ENCODE data around the gene MAPT.

MAPT gene

DNA sequence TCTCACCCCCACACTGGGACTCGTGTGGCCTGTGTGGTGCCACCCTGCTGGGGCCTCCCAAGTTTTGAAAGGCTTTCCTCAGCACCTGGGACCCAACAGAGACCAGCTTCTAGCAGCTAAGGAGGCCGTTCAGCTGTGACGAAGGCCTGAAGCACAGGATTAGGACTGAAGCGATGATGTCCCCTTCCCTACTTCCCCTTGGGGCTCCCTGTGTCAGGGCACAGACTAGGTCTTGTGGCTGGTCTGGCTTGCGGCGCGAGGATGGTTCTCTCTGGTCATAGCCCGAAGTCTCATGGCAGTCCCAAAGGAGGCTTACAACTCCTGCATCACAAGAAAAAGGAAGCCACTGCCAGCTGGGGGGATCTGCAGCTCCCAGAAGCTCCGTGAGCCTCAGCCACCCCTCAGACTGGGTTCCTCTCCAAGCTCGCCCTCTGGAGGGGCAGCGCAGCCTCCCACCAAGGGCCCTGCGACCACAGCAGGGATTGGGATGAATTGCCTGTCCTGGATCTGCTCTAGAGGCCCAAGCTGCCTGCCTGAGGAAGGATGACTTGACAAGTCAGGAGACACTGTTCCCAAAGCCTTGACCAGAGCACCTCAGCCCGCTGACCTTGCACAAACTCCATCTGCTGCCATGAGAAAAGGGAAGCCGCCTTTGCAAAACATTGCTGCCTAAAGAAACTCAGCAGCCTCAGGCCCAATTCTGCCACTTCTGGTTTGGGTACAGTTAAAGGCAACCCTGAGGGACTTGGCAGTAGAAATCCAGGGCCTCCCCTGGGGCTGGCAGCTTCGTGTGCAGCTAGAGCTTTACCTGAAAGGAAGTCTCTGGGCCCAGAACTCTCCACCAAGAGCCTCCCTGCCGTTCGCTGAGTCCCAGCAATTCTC lies 132.1 kb downstream of the MAPT start:
- no peak for DNase-seq (ENCODE audit: low read depth in 2 of 2, low spot score in 1 of 2)

GRCh38 chr17:46027048-46027975 lies 133.0 kb downstream of the MAPT start:
- no peak for DNase-seq (ENCODE audit: low read depth in 2 of 2, low spot score in 1 of 2)

- DNase-seq (ENCODE audit: low read depth in 2 of 2, low spot score in 1 of 2) = no peak
Observed at GRCh38 chr17:46027976-46028325, 133.6 kb downstream of the MAPT start.

DNA sequence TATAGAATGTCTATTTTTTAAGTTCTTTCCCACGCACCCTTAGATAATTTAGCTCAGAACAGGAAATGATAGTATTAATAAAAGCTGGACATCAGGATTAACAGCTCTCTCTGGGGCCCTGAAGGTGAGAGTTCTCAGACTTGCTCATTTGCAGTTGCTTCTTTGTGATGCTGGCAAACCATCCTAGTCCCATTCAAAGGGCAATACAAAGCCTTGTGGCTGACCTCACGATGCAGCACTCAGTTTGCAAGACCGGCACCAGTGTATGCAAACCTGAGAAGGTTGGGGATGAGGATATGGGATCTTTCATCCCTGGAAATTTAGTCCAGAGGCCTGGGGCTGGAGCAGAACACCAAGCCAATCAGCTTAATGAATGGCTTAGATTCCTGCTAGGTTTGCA lies 134.0 kb downstream of the MAPT start:
- DNase-seq (ENCODE audit: low read depth in 2 of 2, low spot score in 1 of 2) = no peak

DNA sequence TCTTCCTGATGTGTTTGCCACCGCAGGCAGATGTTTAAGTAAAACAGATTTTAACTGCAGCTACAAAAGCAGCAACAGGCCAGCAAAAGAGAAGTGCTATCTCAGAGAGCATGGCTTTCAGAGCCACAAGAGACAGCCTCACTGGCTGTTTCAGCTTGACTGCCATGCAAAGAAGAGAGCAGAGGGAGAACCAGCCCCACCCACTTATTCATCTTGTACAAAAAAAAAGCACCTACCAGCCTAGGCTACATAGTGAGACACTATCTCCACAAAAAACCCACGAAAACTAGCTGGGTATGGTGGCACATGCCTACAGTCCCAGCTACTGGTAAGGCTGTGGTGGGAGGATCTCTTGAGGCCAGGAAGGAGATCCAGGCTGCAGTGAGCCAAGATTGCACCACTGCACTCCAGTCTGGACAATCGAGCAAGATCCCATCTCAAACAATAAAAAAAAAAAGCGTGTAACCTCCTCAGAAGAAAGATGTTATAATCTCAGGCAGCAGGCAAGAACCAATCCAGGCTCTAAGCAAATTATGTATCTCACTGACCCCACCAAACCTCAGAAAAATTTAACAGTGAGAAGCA lies 134.7 kb downstream of the MAPT start:
- DNase-seq (ENCODE audit: low read depth in 2 of 2, low spot score in 1 of 2) = no peak

DNA sequence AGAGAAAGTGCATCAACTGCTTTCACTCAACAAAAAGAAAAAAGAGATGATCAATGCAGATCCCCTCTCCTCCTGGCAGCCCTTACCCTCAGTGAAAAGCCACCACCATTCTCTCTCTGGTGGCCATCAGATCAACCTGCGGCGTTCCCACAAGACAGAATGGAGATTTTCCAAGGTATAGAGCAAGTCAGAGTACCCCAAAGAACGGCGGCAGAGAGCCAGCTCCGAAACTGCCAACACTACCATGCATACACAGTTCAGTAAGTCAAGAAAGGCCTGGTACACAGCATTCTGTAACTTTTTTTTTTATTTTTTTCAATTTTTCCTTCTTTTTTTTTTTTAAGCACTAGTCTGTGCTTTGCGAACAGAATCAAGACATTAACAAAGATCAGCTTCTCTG lies 135.3 kb downstream of the MAPT start:
- DNase-seq (ENCODE audit: low read depth in 2 of 2, low spot score in 1 of 2) = no peak

GRCh38 chr17:46030752-46031151 lies 136.4 kb downstream of the MAPT start:
- DNase-seq (ENCODE audit: low read depth in 2 of 2, low spot score in 1 of 2) = no peak

DNA sequence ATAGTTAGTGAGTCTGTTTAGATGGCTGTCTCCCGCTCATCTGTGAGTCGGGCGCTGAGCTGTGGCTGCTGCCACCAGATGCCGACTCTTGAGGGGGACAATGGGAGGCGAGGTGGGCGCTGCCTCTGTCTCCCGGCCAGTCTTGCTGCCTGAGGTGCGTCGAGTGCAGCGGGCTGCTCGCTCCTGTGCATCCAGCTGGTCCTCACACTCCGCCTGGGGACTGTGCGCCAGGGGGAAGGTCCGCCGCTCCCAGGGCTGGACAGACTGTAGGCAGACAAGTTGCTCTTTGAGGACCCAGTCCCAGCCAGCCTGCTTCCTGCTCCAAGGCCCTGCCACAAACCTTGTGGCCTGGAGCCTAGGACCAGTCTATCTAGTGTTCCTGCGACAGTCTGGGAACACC lies 137.1 kb downstream of the MAPT start:
- no peak for DNase-seq (ENCODE audit: low read depth in 2 of 2, low spot score in 1 of 2)

DNA sequence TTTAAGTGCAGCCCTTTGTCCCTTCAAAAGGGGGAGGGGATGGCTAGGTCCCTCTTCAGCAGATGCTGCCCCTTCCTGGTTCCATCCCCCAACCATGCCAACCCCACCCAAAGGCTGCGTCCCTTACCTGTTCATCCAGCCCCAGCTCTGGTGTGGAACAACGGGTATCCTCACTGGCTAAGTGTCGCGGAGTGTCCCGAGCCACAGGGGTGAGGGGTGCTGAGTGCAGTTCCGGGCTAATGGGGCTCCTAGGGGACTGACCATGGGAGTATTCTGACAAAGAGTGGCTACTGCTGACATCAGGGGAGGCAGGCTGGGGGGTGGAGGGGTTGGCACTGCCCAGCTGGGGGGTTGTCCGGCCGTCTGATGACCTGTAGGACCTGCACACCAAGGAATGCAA lies 137.6 kb downstream of the MAPT start:
- no peak for DNase-seq (ENCODE audit: low read depth in 2 of 2, low spot score in 1 of 2)

DNA sequence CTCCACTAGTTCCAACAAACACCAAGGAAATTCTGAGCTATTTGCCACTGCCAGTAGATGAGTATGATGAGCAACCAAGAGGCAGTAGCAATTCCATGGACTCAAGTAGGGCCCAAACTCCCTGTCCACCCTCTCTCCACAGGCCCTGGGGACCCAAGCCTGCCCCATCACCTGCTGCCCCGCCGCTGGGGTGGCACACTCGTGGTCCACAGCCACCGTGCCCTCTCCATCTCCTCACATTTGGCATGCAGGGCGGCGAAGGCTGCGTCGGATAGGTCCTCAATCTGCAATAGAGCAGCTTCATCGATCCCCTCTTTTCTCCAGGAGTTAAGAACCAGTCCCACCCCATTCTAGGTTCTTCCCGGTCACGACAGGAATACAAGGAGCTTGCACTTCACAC lies 138.6 kb downstream of the MAPT start:
- DNase-seq (ENCODE audit: low read depth in 2 of 2, low spot score in 1 of 2) = no peak

- DNase-seq (ENCODE audit: low read depth in 2 of 2, low spot score in 1 of 2) = no peak
Observed at GRCh38 chr17:46033392-46033791, 139.0 kb downstream of the MAPT start.

DNA sequence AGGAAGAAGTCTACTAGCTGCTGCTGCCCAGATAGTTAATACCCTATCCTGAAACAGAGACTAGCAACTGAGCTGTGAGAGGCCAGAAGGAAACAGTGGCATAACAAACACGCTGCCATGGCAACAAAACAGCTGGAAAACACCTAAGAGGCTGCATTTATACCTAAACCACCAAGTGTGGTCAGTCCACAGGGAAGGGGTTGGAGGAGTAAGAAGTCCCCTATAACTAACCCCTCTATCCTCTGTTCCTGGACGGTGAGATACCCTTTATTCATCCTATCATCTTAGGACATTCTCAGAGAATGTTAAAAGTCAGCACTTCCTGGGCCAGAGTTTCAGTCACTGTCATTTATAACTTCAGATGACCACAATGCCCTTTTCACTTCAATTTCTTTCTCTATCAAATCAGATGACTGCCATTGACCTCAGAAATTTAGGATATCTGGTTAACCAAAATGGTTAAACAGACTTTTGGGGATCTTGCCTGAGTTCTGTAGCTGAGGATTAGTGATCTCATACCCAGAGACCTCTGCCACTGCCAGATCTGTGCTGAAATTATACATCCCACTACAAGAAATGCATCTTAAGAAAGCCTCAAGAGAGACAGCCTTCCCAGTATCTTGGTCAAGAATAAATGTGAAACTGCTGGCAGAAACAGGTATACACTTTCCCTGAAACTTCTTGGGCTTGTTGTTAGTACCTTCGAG lies 140.9 kb downstream of the MAPT start:
- no peak for DNase-seq (ENCODE audit: low read depth in 2 of 2, low spot score in 1 of 2)

DNA sequence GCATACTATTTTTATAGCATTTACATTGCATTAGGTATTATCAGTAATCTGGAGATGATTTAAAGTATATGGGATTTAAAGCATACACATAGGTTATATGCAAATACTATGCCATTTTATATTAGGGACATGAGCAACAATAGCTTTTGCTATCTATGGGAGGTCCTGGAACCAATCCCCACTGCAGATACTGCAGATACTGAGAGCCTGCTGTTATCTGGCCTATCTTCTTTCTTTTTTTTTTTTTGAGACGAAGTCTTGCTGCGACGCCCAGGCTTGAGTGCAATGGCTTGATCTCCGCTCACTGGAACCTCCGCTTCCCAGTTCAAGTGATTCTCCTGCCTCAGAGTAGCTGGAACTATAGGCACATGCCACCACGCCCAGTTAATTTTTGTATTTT lies 142.1 kb downstream of the MAPT start:
- no peak for DNase-seq (ENCODE audit: low read depth in 2 of 2, low spot score in 1 of 2)

GRCh38 chr17:46037722-46038255 lies 143.4 kb downstream of the MAPT start:
- DNase-seq (ENCODE audit: low read depth in 2 of 2, low spot score in 1 of 2) = no peak

DNA sequence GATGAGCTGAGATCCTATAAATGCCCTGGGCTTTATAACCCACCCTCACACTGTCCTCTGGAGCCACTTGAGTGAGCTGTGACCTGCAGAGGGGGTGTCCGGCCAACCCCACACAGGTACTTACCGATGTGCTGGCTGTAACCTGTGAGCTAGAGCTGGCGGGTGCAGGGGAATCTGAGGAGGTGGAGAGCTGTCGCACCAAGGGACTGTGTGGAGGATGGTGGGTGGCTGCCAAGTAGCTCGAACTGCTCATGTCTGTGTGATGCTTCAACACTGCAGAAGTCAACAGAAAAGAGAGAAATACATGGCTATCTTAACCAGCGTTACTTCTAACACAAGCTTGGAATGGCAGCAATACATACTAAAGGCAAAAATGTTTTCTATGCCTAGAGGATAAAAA lies 144.1 kb downstream of the MAPT start:
- no peak for DNase-seq (ENCODE audit: low read depth in 2 of 2, low spot score in 1 of 2)

GRCh38 chr17:46038937-46039336 lies 144.6 kb downstream of the MAPT start:
- no peak for DNase-seq (ENCODE audit: low read depth in 2 of 2, low spot score in 1 of 2)

GRCh38 chr17:46039592-46040186 lies 145.3 kb downstream of the MAPT start:
- DNase-seq (ENCODE audit: low read depth in 2 of 2, low spot score in 1 of 2) = no peak

DNA sequence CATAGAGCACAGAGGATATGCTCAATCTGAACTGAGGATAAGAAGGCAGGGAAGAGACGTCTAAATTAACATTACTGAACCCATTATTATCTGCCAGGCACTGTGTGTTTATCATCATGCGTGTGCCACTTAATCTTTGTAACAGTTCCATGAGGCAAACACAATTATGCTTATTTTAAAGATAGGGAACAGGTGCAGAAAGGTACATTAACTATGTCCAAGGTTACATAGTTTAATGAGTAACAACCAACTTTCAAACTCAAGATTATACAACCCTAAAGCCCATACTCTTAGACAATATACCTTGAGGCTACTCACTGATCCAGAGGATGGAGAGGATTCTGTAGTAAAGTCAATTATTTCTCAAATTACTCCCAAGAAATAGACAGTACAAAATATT lies 147.9 kb downstream of the MAPT start:
- DNase-seq (ENCODE audit: low read depth in 2 of 2, low spot score in 1 of 2) = no peak

- DNase-seq (ENCODE audit: low read depth in 2 of 2, low spot score in 1 of 2) = no peak
Observed at GRCh38 chr17:46042925-46043324, 148.6 kb downstream of the MAPT start.

DNA sequence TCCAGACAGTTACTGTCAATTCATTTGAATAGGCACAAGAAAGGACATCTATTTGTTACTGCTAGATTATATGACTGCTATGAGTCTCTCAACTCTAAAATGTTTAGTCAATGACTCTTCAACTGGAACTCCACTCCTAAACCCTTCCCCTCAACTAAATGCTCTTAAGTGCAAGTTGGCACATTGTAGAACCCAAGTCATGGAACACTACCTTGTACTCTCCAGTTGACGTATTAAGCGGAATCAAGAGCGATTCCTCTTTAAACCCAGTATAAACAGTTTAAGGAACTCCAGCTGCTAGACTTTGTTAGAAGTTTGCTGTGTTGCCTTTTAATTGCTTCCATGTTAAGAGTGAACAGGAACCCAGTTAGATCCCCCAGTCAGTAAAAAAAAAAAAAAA lies 149.3 kb downstream of the MAPT start:
- no peak for DNase-seq (ENCODE audit: low read depth in 2 of 2, low spot score in 1 of 2)
